Natural killer cell treated with Interleukin-12 subunit alpha and Interleukin-12 subunit beta and Interleukin-15 and Interleukin-18, amount 100 ng/mL, for 72 hours (primary cell): ENCODE measurements around the gene SPEM2. TPM values are rescaled to one million over a fixed set of nuclear protein-coding genes. Genes with fewer than 3 reads are reported as not detected.

Experiments
- ATAC-seq, 2 donors: fragments of 150-1000 bp; cut with Tn5 transposase in 1 of 2; sonication (Bioruptor Pico), chemical (Tn5 transposase) in 1 of 2; 2 replicates each; pipeline ENCODE4 v1.10.0; 2021
- DNase-seq: peaks from one replicate; pipeline ENCODE4 v3.0.0; 2022; ENCODE audit warnings: low spot score
- H3K27ac Mint-ChIP-seq, 2 donors: 1 replicate in 1 of 2; 2 replicates in 1 of 2; pipeline ENCODE4 v1.8.0; 2022; ENCODE audit warnings: mixed read lengths in 2 of 2, mild to moderate bottlenecking in 1 of 2, moderate library complexity in 1 of 2
- H3K27me3 Mint-ChIP-seq, 2 donors: 1 replicate in 1 of 2; 2 replicates in 1 of 2; pipeline ENCODE4 v1.8.0; 2022; ENCODE audit warnings: mixed read lengths in 2 of 2
- H3K36me3 Mint-ChIP-seq: one replicate; pipeline ENCODE4 v1.8.0; 2022; ENCODE audit warnings: mixed read lengths
- H3K4me1 Mint-ChIP-seq, 2 donors: 1 replicate in 1 of 2; 2 replicates in 1 of 2; pipeline ENCODE4 v1.8.0; 2022; ENCODE audit warnings: low read depth in 2 of 2, mixed read lengths in 2 of 2, mild to moderate bottlenecking in 1 of 2
- H3K4me3 Mint-ChIP-seq: one replicate; pipeline ENCODE4 v1.8.0; 2022; ENCODE audit warnings: mixed read lengths
- H3K9me3 Mint-ChIP-seq: 2 replicates; pipeline ENCODE4 v1.8.0; 2022; ENCODE audit warnings: mixed read lengths
- total RNA-seq, 2 donors: library from RNA; stranded (reverse); gene quantifications; one replicate each; pipeline ENCODE4 v1.2.3, GENCODE V29; 2022

SPEM2 gene
- total RNA-seq, 2 donors from 2014 or later = not detected

DNA sequence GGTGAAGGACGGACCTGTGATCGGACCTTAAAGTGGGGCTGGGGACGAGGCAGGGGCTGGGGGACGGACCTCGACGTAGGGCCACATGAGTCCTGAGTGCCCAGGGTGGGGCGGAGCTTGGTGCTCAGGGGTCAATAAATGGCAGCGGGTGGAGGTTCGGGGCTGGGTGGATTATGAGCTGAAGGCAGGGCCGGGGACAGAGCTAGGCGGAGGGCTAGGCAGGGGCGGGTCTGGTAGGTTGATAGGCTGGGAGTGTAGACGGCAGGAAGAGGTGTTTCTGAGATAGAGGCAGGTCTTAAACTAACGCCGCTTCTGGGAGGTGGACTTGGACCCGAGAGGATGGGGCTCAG, 20.2 kb downstream of the SPEM2 start:
- H3K36me3 Mint-ChIP-seq = no peaks in the 10 kb centered on the region
- peaks cover 43 to 50% of the 10 kb centered on the region in 2 donors for H3K27me3 Mint-ChIP-seq
- no peaks in the 10 kb centered on the region for H3K9me3 Mint-ChIP-seq
- H3K27ac Mint-ChIP-seq = no peak overlapping the region
- H3K4me1 Mint-ChIP-seq = peaks cover 11 to 20% of the 10 kb centered on the region in 2 donors
- ATAC-seq (peak; percentile 67 to 73), DNase-seq (no peak)
- H3K4me3 Mint-ChIP-seq = peak overlapping the region; percentile 79

DNA sequence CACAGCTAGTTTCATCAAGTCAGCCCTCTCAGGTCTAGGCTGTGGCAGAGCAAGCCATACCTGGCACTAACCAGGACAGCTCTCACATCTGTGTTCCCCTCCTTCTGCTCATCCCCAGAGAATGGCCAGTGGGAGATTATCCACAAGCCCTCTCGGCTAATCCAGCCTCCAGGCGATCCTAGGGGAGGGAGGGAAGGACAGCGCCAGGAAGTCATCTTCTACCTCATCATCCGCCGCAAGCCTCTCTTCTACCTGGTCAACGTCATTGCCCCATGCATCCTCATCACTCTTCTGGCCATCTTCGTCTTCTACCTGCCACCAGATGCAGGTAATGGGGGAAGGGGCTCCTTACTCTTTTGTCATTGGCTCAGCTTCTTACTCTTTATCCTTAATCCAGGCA, 23.0 kb downstream of the SPEM2 start:
- DNase-seq (no peak), ATAC-seq (no peak)
- Mint-ChIP-seq H3K4me1 (peaks cover 11 to 17% of the 10 kb centered on the region in 2 donors), H3K27me3 (peaks cover 30 to 37% of the 10 kb centered on the region in 2 donors), H3K4me3 (no peak overlapping the region), H3K36me3 (no peaks in the 10 kb centered on the region), H3K27ac (no peak overlapping the region), H3K9me3 (no peaks in the 10 kb centered on the region)

DNA sequence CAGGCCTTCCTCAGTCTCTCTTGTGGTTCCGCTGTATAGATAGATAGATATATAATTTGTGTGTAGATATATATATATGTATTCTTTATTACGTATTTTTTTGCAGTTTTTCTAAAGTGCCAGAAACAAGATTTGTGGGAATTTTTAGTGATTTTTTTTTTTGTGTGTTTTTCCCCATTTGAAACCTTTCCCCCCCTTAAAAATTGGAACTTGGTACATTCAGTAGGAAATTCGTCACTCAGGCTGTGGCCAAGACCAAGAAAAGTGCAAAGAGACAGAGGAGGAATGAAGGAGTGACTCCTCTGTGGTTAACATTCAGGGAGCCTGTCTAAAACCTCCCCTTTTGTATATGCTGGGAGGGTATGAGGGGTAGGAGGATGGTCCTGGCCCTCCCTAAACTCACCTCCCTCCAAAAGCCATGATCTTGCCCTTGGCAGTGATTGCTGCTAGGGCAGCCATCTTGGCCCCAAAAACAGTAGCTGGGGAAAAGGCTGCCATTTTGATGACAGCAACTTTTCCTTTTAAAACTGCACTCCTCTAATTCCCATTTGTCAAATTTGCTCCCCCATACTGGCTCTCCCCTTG, 34.6 kb downstream of the SPEM2 start:
- H3K27me3 Mint-ChIP-seq = no peaks in the 10 kb centered on the region
- no peak overlapping the region for H3K4me3 Mint-ChIP-seq
- DNase-seq (no peak), ATAC-seq (no peak)
- no peaks in the 10 kb centered on the region for H3K36me3 Mint-ChIP-seq
- H3K27ac Mint-ChIP-seq = peak overlapping the region in 1 of 2 donors; percentile 1
- peaks cover 9 to 26% of the 10 kb centered on the region in 2 donors for H3K4me1 Mint-ChIP-seq
- H3K9me3 Mint-ChIP-seq = no peaks in the 10 kb centered on the region

DNA sequence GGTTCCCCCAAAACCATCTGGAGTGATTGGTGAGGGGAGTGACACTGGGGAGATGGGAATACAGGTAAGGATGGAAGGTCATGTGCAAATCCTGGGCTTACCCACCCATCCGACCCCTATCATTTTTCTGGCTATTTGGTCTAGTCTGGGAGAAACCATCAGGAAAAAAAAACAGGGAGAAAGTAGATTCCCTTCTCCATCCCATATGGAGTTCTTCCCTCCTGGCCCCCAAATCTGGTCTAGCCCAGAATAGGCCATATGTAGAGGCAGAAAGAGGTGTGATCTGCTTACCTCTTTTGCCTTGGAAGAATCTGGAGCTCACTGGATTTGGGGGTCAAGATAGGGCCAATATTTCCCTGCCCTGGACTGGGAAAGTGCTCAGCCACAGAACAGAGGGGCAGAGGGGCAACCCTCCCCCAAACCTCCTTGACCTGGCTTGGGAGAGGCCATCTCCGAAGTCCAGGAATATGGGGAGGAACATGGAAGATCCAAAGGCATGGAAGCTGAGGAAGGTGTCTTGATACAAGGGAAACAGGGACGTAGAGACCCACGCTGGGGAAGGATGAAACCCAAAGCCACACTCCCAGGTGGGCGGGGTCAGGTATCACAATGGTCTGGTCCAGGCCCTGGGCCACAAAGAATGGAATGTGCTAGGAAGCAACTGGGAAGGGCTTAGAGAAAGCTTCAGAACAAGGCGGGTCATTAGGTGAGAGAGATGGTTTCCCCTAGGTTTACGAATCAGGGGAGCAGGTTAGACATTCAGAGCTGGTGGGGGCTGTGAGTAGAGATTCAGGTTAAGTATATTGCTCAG, 35.6 kb downstream of the SPEM2 start:
- Mint-ChIP-seq H3K27ac (no peak overlapping the region), H3K4me3 (no peak overlapping the region), H3K9me3 (no peaks in the 10 kb centered on the region), H3K36me3 (no peaks in the 10 kb centered on the region), H3K4me1 (peaks cover 5 to 23% of the 10 kb centered on the region in 2 donors), H3K27me3 (no peaks in the 10 kb centered on the region)
- no peak for ATAC-seq
- DNase-seq = no peak

DNA sequence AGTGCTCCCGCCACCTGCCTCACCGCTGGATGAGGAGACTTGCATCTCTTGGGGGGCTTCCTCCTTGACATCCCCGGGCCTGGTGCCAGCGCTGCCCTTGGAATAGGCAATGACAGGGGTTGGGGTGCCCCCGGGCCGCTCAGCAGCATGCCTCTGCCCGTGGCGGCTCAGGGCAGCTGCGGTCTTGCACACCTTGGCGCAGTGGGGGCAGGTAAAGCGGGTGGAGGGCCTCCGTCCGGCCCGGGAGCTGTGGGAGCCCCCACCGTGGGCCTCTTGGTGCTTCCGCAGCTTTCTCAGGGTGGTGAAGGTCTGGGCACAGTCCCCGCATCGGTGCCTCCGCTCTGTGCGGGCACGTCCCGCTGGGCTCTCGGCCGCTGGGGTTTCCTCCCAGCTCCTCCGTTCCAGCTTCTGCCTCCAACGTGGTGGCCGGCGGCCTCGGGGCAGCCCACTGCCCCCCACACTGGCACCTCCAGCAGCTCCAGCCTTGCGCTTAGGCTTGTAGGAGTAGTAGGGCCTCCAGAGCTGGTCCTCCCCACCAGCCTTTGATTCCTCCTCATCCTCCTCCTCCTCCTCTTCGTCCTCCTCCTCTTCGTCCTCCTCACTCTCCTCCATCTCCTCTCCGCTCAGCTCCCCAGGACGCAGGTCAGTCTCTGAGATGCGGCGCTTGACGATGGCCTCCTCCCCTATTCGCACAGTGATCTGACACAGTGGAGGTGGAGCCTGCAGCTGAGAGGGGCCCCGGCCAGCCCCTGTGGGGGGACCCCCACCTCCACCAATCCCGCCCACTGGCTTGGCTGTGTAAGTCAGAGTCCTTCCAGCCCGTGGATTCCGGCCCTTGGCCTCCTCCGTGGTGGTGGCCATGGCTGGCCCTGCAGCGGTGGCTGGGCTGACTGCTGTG, 37.3 kb downstream of the SPEM2 start:
- no peaks in the 10 kb centered on the region for H3K27me3 Mint-ChIP-seq
- no peaks in the 10 kb centered on the region for H3K36me3 Mint-ChIP-seq

DNA sequence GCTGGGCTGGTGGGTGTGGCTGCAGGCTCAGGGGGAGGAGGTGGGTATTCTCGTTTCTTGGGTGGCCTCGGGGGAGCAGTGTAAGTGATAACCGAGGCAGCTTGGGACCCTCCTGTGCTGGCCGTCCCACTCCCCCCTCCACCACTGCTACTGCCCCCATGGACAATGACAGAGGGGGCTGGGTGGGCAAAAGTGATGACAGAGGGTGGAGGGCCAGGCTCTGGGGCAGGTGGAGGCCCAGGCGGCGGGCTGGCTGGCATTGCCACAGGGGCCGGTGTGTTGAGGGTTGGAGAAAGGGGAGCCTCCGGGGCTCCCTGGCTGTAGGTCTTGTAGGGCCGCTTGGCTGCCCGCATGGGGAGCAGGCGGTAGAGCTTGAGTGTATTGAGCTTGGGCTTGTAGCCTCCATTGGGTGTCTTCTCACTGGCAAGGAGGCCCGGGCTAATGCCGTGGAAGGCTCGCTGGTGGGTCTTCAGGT, 38.0 kb downstream of the SPEM2 start:
- DNase-seq (no peak), ATAC-seq (peak in 1 of 2 donors; percentile 29)
- Mint-ChIP-seq H3K36me3 (no peaks in the 10 kb centered on the region), H3K4me1 (peaks cover 8 to 25% of the 10 kb centered on the region in 2 donors), H3K4me3 (no peak overlapping the region), H3K9me3 (no peaks in the 10 kb centered on the region), H3K27ac (no peak overlapping the region), H3K27me3 (no peaks in the 10 kb centered on the region)

More for the DNA sequence above, 37.3 kb downstream of the SPEM2 start:
- ATAC-seq (peak in 1 of 2 donors; percentile 21), DNase-seq (no peak)
- H3K4me1 Mint-ChIP-seq = peaks cover 8 to 25% of the 10 kb centered on the region in 2 donors
- H3K9me3 Mint-ChIP-seq = no peaks in the 10 kb centered on the region
- no peak overlapping the region for H3K27ac Mint-ChIP-seq
- H3K4me3 Mint-ChIP-seq = no peak overlapping the region

DNA sequence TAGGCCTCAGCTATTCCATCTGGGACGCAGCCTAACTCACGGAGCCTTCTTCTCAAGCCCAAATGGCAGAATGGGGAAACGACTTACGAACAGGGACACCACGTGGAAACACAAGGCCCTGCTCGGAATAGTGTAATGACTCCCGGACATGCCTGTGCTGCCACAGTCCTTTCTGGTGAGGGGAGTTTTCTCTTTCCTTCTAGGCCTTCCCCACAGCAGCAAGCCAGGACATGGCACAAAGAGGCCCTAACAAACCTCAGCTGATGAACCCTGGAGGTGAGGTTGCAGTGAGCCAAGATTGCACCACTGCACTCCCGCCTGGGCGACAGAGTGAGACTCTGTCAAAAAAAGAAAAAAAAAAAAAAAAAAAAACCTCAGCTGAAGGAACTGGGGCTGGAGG, 38.7 kb downstream of the SPEM2 start:
- ATAC-seq (no peak), DNase-seq (no peak)
- Mint-ChIP-seq H3K36me3 (no peaks in the 10 kb centered on the region), H3K27ac (no peak overlapping the region), H3K4me3 (no peak overlapping the region), H3K4me1 (peaks cover 8 to 20% of the 10 kb centered on the region in 2 donors), H3K9me3 (no peaks in the 10 kb centered on the region), H3K27me3 (no peaks in the 10 kb centered on the region)

DNA sequence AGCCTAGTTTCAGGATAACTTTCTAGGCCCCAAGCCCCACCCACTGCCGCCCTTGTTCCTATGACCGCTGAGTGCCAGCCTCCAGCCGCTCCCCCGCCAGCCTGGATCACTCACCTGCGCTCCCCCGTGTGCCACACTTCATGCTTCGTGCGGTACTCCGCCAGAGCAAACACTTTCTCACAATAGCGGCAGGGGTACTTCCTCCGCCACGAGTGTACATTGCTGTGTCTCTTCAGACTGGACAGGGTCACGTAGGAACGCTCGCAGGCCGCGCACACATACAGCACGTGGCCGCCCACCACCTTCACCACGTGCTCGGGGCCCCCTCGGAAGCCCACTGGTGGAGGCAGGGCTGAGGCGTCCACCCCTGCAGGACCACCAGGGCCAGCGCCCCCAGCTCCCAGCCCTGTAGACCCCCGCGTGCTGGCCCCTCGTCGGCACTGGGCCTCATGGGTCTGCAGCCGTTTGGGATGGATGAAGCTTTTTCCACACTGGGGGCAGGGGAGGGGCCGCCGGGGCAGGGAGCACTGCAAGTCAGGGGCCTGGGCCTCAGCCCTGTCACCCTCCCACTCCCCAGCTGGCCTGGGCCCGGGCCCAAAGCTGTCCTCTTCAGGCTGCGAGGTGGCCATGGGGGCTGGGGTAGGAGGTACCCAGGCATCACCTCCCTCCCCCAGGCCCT, 40.3 kb downstream of the SPEM2 start:
- no peak for ATAC-seq
- Mint-ChIP-seq H3K9me3 (no peaks in the 10 kb centered on the region), H3K4me3 (no peak overlapping the region), H3K27ac (no peak overlapping the region), H3K36me3 (no peaks in the 10 kb centered on the region), H3K27me3 (no peaks in the 10 kb centered on the region), H3K4me1 (peaks cover 8 to 16% of the 10 kb centered on the region in 2 donors)
- DNase-seq = no peak

DNA sequence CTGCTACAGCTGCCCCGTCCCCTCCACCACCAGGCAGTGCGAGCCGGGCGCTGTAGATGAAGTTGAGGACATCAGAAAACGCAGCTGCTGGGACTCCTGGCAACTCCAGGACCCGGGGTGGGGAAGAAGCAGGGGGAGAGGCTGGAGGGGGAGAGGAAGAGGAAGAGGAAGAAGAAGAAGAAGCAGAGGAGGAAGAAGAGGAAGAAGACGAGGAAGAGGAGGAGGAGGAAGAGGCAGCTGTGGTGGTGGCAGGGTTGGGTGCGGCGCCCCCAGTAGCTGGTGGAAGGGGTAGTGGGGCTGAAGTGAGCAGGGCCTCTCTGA, 40.9 kb downstream of the SPEM2 start:
- Mint-ChIP-seq H3K36me3 (no peaks in the 10 kb centered on the region), H3K27me3 (no peaks in the 10 kb centered on the region), H3K27ac (peak overlapping the region in 1 of 2 donors; percentile 79), H3K4me3 (no peak overlapping the region), H3K9me3 (no peaks in the 10 kb centered on the region), H3K4me1 (peaks cover 8 to 13% of the 10 kb centered on the region in 2 donors)
- ATAC-seq (no peak), DNase-seq (no peak)

DNA sequence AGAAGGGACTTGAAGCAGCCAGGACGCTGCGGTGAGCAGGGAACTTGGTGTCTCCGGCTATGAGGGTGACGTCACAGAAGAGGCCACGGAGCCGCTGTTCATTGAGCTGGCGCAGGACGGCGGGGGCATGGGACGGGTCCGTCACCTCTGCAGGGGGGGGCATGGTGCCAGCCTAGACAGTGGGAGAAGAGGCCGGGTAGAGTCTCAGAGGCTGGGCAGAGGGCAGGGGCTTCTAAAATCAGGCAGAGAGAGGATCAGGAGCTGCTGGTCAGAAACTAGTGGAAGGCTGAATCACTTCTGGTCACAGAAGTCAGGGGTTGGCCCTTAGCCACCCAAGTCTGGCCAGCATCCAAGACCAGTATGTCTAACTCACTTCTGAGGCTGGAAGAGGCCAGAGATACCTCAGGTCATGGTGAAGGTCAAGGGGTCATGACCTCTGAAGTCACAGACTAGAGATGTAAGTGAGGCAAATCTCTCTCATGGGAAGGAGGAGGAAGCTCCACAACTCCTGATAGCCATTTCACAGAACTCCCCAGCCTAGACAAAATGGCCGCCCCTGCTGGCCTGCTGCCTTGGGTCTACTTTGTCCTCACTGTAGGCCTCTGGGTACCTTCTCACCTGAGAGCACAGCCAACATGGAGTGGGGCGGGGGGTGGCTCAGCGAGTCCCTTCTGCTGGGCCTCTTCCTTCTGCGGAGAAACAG, 41.4 kb downstream of the SPEM2 start:
- no peaks in the 10 kb centered on the region for H3K36me3 Mint-ChIP-seq
- peaks cover 11 to 16% of the 10 kb centered on the region in 2 donors for H3K4me1 Mint-ChIP-seq
- peak overlapping the region in 1 of 2 donors; percentile 79 for H3K27ac Mint-ChIP-seq

DNA sequence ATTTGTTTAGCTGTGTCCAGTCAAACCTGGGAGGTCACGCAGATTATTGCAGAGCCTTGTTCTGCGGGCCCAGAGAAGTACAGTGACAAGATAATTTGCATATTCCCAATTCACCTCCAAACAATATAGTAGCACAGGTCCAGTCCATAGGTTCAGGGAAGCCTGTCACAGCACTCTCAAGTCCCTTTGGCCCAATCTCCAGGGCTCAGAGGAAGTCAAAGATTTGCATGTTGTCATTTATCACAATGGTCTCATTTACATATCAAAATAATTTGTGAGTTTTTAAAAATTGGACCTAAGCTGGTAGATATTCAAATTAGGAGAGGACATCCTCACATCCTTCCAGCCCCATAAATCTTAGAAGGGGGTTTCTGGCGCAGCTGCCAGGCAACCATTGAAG, 42.1 kb downstream of the SPEM2 start:
- Mint-ChIP-seq H3K9me3 (no peaks in the 10 kb centered on the region), H3K27ac (peak overlapping the region in 1 of 2 donors; percentile 79), H3K4me3 (no peak overlapping the region), H3K27me3 (no peaks in the 10 kb centered on the region), H3K4me1 (peaks cover 15 to 20% of the 10 kb centered on the region in 2 donors), H3K36me3 (no peaks in the 10 kb centered on the region)
- no peak for ATAC-seq
- no peak for DNase-seq

More for the DNA sequence above, 41.4 kb downstream of the SPEM2 start:
- no peak for DNase-seq
- Mint-ChIP-seq H3K27me3 (no peaks in the 10 kb centered on the region), H3K4me3 (no peak overlapping the region), H3K9me3 (no peaks in the 10 kb centered on the region)
- ATAC-seq = peak in 1 of 2 donors; percentile 14

DNA sequence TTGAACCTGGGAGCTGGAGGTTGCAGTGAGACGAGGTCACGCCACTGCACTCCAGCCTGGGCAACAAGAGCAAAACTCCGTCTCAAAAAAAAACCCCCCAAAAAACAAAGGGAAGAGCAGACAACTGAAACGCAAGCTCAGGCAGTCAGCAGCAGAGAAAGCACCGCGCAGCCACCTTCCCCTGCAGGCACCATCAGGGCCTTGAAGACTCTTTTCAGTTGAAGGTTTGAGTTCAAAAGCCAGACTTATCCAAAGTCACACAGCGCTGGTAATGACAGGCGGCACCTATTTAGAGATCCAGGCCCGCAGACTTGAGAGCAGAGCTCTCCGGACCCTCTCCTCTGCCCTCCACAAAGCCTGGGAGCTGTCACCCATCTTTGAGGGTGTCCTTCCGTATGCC, 42.9 kb downstream of the SPEM2 start:
- H3K4me1 Mint-ChIP-seq = peaks cover 15 to 17% of the 10 kb centered on the region in 2 donors
- no peak for ATAC-seq
- H3K36me3 Mint-ChIP-seq = no peaks in the 10 kb centered on the region
- no peaks in the 10 kb centered on the region for H3K27me3 Mint-ChIP-seq
- no peaks in the 10 kb centered on the region for H3K9me3 Mint-ChIP-seq
- no peak overlapping the region for H3K4me3 Mint-ChIP-seq
- H3K27ac Mint-ChIP-seq = peak overlapping the region in 1 of 2 donors; percentile 48
- DNase-seq = no peak
